ENCODE measurements around the gene NKAIN2.

The NKAIN2 gene

DNA sequence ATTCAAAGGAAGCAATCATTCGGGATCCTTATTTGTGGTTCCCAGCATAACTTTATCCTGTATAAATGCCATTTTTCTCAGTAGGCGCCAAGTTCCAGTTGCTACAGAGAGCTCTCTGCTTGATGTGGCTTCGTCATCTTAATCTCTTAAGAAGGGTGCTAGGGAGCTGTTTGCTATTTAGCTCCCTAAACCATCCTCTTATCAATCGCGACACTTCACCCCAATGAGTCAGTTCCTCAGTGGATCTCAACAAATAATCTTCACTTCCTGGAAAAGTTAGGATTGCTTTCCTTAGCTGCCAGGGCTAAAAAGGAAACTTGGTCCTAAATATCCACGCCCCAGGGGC is 1.3 kb upstream of the NKAIN2 start:
- no peak for TF ChIP-seq ZNF274 (IDR thresholded peaks at IDR 0.05; ENCODE audit: low read depth, low read length)
- no peak overlapping the region for H3K4me3 ChIP-seq (ENCODE audit: low read length)

DNA sequence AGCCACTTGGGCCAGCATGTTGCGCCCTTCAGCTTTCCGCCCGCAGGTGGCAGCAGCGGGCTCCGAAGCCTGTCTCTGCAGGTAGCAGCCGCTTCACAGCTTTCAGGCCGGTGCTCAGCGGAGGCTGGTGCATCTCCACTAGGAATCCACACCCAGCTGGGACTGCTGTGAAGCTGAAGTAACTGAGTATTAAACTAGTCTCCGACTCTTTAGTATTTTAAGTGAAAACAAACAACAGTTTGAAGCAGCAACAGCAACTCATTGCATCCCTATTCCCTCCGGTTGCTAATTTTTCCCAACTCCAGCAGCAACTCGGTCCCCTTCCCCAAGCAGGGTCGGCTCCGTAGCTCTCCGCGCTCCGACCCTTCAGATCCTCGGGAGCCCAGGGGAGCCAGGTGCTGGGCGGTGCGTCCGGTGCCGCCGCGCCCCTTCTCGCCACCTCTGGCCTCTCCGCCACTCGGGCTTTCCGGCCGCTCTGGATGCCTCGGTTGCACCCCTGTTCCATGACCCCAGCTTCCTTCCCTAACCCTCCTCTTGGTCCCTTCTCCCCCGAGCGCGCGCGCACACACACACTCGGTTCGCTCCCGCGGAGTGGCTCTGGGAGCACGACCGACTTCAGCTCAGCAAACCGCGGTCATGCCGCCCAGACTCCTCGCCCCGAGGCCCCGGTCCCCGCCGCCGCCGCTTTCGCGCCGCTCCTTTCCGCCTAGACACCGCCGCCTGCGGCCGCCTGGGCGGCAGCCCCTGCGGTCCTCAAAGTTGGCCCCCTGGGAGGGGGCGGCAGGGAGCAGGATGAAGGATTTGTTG is 765 bp upstream of the NKAIN2 start:
- H3K4me3 ChIP-seq (ENCODE audit: low read length), result peak overlapping the region; percentile 56
- no peak for TF ChIP-seq ZNF274 (IDR thresholded peaks at IDR 0.05; ENCODE audit: low read depth, low read length)

DNA sequence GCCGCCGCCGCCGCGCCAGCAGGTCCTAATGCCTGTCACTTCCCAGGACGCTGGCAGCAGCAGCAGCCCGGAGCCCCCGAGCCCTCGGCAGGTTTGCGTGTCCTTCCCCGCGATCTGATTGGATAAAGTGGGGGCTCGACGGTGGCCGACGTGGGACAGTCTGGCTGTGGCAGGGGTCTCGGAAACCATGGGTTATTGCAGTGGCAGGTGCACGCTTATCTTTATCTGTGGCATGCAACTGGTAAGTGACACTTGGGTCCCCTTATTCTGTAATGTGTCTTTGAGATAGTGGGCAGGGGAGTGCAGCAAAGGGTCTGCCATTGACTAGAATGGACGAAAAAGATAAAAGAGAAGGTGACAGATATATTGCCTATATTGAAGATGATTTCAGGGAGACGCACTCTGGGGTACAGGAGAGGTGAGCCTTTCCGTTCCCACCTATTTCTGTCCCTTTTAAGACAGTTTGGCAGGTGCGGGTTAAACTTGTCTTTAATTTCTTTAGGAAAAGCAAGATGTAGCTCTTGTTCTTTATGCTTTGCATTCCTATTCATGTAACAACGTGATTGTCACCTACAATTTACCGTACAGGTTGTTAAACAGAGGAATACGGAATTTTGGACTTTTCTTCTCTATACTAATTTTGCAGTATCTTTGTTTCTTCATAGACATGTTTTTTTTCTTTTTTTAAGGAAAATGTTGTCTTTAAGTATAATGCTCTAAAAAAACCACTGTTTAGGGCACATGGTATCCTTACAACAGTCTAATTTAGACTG is 535 bp downstream of the NKAIN2 start:
- TF ChIP-seq ZNF274 (IDR thresholded peaks at IDR 0.05; ENCODE audit: low read depth, low read length), result no peak
- H3K4me3 ChIP-seq (ENCODE audit: low read length), result peak overlapping the region; percentile 56

DNA sequence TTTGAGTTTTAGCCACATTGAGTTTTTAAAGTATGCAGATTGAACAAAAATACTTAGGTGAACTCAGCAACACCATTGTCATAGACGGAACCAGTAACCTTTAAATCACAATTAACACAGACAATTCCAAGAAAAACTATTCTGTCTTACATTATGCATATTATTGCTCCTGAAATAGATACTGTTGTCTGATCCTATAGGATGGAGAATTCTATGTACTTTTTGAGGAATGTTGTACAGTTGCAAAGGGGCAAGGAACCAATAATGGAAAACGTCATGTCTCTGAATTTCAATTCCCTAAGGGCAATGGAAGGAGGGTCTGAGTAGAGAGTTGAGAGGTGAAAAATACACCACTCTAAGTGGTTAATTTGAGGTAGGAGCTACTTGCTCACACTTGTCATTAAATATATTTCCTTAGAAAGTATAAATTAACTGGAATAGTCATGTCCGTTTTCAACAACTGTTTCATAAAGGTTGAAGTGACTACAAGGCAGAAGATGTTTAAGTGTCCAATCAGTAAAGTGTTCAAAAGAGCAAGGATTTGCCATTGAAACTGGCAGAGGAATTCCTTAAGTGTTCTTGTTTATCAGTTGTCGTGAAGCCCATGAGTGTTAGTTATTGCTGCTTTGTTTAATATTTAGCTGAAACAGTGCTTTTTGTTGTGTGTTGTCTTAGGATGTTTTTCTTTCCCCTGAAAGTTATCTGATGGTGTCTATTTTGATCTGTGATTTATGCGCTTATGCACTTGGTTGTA is 1.3 kb downstream of the NKAIN2 start:
- H3K4me3 ChIP-seq (ENCODE audit: low read length), result peak overlapping the region; percentile 56; the same call in 1 of the 2 replicates
- no peak for TF ChIP-seq ZNF274 (IDR thresholded peaks at IDR 0.05; ENCODE audit: low read depth, low read length)

DNA sequence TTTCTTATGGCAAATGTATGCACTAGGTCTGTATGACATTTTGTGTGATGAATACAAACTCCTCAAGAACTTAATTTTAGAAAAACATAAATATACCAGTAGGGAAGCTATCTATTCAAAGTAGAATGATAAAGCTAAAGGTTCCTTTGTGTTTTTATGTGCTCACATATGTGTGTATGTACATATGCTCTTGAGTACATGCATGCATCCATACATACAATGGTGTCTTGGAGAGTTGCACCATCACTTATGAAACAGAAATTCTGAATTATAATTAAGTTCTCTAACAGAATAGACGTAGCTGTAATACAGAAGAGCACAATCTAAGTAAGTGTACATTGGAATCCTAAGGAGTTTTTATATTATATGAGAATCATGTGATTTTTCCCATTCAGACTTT is 2.3 kb downstream of the NKAIN2 start:
- no peak overlapping the region for H3K4me3 ChIP-seq (ENCODE audit: low read length)
- TF ChIP-seq ZNF274 (IDR thresholded peaks at IDR 0.05; ENCODE audit: low read depth, low read length), result no peak

DNA sequence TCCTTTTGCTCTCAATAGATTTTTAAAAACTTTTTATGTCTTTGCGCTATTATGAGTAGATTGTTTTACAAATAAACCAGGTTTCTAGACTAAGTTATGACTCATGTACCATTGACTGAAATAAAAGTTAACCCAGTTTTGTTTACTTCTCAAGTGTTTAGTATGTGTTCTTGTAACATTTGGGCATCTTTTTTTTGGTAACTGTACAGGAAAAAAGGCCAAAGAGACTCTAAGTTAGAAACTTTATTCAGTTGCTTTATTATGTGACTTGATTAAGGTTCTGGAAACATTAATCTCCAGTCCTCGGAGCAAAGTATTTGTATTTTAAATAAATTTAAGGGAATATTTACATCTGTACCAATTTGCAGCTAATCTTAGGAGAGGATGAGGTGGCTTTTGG is 2.9 kb downstream of the NKAIN2 start:
- H3K4me3 ChIP-seq (ENCODE audit: low read length), result no peak overlapping the region
- no peak for TF ChIP-seq ZNF274 (IDR thresholded peaks at IDR 0.05; ENCODE audit: low read depth, low read length)

DNA sequence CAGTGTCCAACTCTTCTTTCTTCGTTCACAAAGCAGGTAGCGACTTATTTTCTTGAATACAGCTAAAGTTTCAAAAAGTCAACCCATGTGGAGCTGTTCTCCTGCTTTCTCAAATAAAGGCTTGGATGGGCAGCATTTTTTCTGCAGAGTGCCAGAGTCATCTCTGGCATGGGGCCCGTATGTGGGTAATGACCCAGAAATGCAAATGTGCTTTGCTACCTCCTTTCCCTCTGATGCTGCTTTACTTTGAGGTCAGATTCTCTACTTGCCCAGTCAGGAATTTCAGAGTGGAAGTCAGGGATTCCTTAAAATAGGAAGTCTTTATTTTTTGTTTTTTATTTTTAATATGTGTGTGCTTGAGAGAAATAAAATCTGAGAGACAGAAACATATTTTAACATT is 4.9 kb downstream of the NKAIN2 start:
- TF ChIP-seq ZNF274 (IDR thresholded peaks at IDR 0.05; ENCODE audit: low read depth, low read length), result no peak
- H3K4me3 ChIP-seq (ENCODE audit: low read length), result no peak overlapping the region

DNA sequence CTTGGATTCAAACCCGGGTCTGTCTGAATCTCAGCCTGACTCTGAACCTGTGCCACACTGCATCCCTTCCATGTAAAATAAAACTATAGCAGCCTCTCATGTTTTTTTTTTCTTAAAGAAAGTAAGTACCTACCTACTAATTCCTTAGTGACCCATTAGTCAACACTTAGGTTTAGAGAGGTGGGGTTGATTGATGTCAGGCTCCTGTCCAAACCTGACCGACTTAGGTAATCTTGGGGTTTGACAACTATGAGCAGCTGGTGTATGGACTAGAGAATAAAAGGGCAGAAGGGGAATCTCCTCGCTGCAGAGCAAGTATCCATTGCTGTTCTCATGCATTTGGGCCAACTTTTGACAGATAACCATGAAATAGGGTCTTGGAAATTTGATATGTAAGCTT is 6.5 kb downstream of the NKAIN2 start:
- no peak overlapping the region for H3K4me3 ChIP-seq (ENCODE audit: low read length)
- TF ChIP-seq ZNF274 (IDR thresholded peaks at IDR 0.05; ENCODE audit: low read depth, low read length), result no peak

DNA sequence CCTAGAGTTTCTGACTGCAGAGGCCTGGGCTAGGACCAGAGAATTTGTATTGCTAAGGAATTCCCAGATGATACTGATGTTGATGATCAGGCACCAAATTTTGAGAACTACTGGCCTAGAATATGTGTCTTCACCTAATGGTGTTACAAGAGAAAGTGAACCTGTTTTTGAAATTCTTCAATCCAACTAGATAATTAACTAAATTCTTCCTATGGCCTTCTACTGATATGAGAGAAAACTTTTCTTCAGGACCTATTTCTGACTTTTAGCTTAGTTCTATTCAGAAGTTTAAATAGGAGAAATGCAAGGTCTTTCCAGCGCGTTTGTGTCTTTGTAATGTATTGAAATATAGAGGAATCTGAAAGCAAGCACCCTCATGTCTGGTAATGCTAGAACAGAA is 7.3 kb downstream of the NKAIN2 start:
- no peak for TF ChIP-seq ZNF274 (IDR thresholded peaks at IDR 0.05; ENCODE audit: low read depth, low read length)
- H3K4me3 ChIP-seq (ENCODE audit: low read length), result no peak overlapping the region

DNA sequence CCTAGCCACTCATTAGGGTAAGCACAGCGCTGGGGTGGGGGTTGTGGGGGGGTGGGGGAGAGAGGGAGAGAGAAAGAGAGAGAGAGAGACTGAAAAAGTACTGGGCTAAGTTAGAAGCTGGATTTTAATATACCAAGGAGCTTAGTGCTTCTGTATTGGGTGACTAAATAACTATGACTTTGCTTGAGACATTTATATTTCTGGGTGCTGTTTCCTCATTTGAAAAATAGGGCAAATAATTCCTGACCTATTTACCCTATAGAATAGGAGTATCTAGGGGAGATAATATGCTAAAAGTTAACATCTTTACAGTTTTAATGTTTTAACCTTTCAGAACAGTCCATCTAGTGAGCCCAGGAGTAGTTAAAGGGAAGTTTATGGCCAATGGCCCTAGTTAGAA is 7.7 kb downstream of the NKAIN2 start:
- no peak for TF ChIP-seq ZNF274 (IDR thresholded peaks at IDR 0.05; ENCODE audit: low read depth, low read length)
- H3K4me3 ChIP-seq (ENCODE audit: low read length), result no peak overlapping the region

DNA sequence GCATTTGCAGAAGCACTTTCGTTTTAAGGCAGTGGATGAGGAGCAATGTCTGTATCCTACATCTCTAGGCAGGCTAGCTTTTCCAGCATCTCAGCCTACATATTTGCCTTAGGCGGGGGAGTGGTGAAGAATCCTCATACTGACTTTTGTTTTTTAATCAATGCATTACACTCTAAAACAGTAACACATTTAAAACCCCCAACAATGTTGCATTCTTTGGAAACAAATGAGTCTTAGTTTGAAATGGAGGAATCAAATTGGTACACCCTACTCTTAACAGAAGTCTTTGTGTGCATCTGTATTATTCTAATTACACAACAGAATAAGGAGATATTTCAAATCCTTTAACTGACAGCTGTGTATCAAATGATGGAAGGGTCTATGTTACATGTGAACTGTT is 9.0 kb downstream of the NKAIN2 start:
- no peak overlapping the region for H3K4me3 ChIP-seq (ENCODE audit: low read length)
- TF ChIP-seq ZNF274 (IDR thresholded peaks at IDR 0.05; ENCODE audit: low read depth, low read length), result no peak

DNA sequence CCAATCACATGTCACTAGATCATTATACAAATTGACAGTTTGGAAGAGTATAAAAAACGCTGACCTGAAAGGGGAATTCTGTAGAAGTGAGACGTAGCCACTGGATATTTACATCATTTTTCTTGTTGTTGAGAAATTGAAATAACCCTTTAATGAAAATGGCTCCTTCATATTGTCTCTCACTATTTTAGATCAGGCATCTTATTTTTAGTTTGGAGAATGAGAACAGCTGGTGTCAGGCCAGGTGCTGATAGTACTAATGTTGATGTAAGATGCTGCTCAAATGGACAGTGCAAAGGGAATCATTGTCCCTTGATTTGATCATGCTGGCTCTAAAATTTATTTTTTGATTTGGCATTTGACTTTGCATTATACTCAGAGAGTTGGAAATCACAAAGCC is 17.4 kb downstream of the NKAIN2 start:
- H3K4me3 ChIP-seq (ENCODE audit: low read length), result no peak overlapping the region
- TF ChIP-seq ZNF274 (IDR thresholded peaks at IDR 0.05; ENCODE audit: low read depth, low read length), result no peak

DNA sequence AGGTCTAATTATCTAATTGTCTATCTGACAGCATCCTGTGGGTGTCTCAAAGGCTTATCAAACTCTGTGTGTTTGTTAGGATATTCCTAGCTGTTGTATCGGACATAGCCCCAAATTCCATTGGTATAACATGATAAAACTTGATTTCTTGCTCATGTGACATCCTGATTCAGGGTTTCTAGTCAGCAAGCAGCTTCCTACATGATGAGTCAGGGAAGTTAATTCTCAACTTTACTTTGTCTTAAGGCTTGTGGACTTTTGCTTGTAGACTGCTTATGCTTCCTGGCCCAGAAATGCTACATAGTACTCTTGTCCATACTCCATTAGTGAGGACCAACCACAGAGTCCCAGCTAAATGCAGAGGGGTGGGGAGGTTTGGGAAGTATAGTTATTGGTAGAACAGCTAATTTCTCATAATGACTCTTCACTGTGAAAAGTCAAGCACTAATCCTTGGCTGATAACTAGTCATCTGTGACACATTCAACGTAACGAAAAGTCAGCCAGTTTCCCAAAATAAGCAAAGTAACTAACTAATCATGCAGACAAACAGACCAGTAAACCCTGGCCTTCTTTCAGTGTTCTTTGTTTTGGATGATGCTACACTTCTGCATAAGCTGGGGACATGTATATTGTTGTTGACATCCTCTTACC is 25.8 kb downstream of the NKAIN2 start:
- TF ChIP-seq ZNF274 (IDR thresholded peaks at IDR 0.05; ENCODE audit: low read depth, low read length), result no peak
- H3K4me3 ChIP-seq (ENCODE audit: low read length), result no peak overlapping the region

DNA sequence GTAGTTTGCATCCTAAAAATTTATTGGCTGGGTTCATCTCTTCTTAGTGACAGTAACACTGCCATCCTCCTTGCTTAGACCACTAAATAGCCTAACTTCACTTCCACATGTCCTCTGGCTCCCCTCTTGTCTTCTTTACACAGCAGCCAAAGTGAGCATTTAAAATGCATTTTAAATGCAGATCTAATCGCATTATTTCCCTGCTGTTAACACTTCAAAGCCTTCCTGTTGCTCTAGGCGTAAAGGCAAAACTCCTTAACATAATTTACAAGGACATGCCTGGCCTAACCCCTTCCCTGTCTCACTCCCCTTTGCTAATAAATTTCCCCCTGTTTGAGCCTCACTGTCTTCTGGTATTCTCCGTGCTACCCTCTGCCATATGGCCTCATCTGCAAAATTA is 26.5 kb downstream of the NKAIN2 start:
- H3K4me3 ChIP-seq (ENCODE audit: low read length), result no peak overlapping the region
- no peak for TF ChIP-seq ZNF274 (IDR thresholded peaks at IDR 0.05; ENCODE audit: low read depth, low read length)

Data from GM08714 (cell line).